ENCODE data around the gene LRPPRC. TPM values are rescaled to one million over a fixed set of nuclear protein-coding genes. Genes with fewer than 3 reads are reported as not detected.

LRPPRC gene
- total and polyA plus RNA-seq, 2 donors (not counting 3 experiments of a cell fraction or from before 2014, with no cell fraction given) = 22.6 to 94.0 TPM

DNA sequence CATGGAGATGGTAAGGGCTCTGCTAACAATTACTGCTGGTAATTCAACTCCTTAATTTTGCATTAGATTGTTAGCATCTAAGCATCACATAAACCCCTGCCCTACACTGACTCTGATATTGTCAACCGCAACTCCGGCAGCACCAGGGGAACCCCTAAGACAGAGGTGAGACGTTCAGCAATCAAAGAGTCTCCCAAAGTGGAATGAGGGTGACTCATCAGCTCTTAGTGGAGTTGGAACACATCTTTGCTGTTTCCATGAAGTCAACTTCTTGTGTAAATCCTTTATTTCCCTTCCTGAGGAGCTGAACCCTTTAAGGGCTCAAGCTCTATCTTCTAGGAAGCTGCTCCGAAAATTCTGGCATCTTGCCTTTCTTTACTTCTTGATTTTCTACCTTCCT lies 104.9 kb downstream of the LRPPRC start:
- ChIA-PET POLR2A (no interaction called here), CTCF (interaction anchor here (1.3 to 1.4 kb wide), 2 partner anchors 13 to 34 kb away, joined by 3 read pairs; no protein-coding TSS in a partner anchor)
- Histone ChIP-seq H3K4me2 (ENCODE audit: insufficient read depth, low read length) (no peak overlapping the region), H3K9me1 (replicated peaks; ENCODE audit: control insufficient read depth, extremely low read depth, insufficient read depth, low read length) (no peaks in the 10 kb centered on the region), H3K9ac (replicated peaks; ENCODE audit: extremely low read depth, insufficient read depth, low read length) (no peak overlapping the region), H3K36me3 (ENCODE audit: control insufficient read depth in 2 of 2, extremely low read depth in 1 of 2, insufficient read depth in 2 of 2, low read length in 2 of 2) (peaks cover 13 to 30% of the 10 kb centered on the region in 2 experiments), H3K79me2 (ENCODE audit: control insufficient read depth, insufficient read depth, low read length) (no peaks in the 10 kb centered on the region), H3K9me3 (replicated peaks; ENCODE audit: control insufficient read depth, insufficient read depth, low read length) (no peaks in the 10 kb centered on the region), H3K4me1 (ENCODE audit: control insufficient read depth, extremely low read depth, insufficient read depth, low read length) (no peaks in the 10 kb centered on the region), H2AFZ (ENCODE audit: low read depth, low read length) (no peak overlapping the region), H3K27me3 (ENCODE audit: control insufficient read depth in 2 of 2, insufficient read depth in 2 of 2, low read length in 2 of 2) (no peaks in the 10 kb centered on the region), H3K27ac (ENCODE audit: insufficient read depth, low read depth, low read length) (no peak overlapping the region), H3K4me3 (replicated peaks in 1 of 3; ENCODE audit: insufficient read depth in 1 of 3, low read depth in 1 of 3, low read length in 3 of 3) (no peak overlapping the region), H4K20me1 (replicated peaks; ENCODE audit: control insufficient read depth, extremely low read depth, insufficient read depth, low read length) (no peaks in the 10 kb centered on the region)
- TF ChIP-seq JUN (IDR thresholded peaks at IDR 0.05; ENCODE audit: borderline replicate concordance, insufficient read depth, insufficient read length, low read depth) (no peak), MAX (IDR thresholded peaks at IDR 0.05; ENCODE audit: insufficient read depth, insufficient read length) (no peak), GATA2 (IDR thresholded peaks at IDR 0.05; ENCODE audit: insufficient read depth, insufficient read length, low read depth, low read length) (no peak), MYC (IDR thresholded peaks at IDR 0.05; ENCODE audit: low read depth, low read length) (no peak), POLR2A (IDR thresholded peaks at IDR 0.05; ENCODE audit: low read depth, low read length) (no peak), POLR2AphosphoS5 (IDR thresholded peaks at IDR 0.05; ENCODE audit: insufficient read depth, low read depth, low read length) (no peak), EZH2 (IDR thresholded peaks at IDR 0.05; ENCODE audit: borderline replicate concordance, low read depth, low read length, severe bottlenecking) (no peak), FOS (IDR thresholded peaks at IDR 0.05; ENCODE audit: borderline replicate concordance, insufficient read depth, low read length) (no peak)
- TF ChIP-seq, protein P1, sequence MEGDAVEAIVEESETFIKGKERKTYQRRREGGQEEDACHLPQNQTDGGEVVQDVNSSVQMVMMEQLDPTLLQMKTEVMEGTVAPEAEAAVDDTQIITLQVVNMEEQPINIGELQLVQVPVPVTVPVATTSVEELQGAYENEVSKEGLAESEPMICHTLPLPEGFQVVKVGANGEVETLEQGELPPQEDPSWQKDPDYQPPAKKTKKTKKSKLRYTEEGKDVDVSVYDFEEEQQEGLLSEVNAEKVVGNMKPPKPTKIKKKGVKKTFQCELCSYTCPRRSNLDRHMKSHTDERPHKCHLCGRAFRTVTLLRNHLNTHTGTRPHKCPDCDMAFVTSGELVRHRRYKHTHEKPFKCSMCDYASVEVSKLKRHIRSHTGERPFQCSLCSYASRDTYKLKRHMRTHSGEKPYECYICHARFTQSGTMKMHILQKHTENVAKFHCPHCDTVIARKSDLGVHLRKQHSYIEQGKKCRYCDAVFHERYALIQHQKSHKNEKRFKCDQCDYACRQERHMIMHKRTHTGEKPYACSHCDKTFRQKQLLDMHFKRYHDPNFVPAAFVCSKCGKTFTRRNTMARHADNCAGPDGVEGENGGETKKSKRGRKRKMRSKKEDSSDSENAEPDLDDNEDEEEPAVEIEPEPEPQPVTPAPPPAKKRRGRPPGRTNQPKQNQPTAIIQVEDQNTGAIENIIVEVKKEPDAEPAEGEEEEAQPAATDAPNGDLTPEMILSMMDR (IDR thresholded peaks at IDR 0.05; ENCODE audit: extremely low read depth in 1 of 2, insufficient read depth in 1 of 2, low read depth in 1 of 2, low read length in 2 of 2) = no peak
- intact Hi-C loops (cut with micrococcal nuclease) (no loop called here), dilution Hi-C loops (cut with MboI; ENCODE audit: extremely low pct_ligation_motif_present, low sequenced_read_pairs) (no loop called here)
- FAIRE-seq (no peak), DNase-seq (ENCODE audit: low read depth, low spot score) (no peak)
- BruUV-seq (replicated peaks) = no TSS peak
